GM12865 (cell line): ENCODE measurements around the gene CUX1.
"Not testable (repeated sequence)": the region's sequence is repeated elsewhere in the genome, so short reads cannot be mapped to it uniquely, and the experiment has no call there.

Experiments used
- DNase-seq: peaks from one replicate; pipeline ENCODE4 v3.0.0; 2010; ENCODE audit warnings: low read depth
- H3K4me3 ChIP-seq: 2 replicates; pipeline ENCODE4 v1.5.1; 2011; ENCODE audit warnings: mild to moderate bottlenecking, low read depth, low read length, control low read depth
- TF ChIP-seq, protein P1 (sequence below): IDR thresholded peaks from 2 replicates; pipeline ENCODE4 v1.5.1; 2011; ENCODE audit warnings: low read length, control low read depth, low read depth, inconsistent platforms; ENCODE audit not compliant: insufficient read depth; ENCODE audit errors: missing control alignments

Gene CUX1

DNA sequence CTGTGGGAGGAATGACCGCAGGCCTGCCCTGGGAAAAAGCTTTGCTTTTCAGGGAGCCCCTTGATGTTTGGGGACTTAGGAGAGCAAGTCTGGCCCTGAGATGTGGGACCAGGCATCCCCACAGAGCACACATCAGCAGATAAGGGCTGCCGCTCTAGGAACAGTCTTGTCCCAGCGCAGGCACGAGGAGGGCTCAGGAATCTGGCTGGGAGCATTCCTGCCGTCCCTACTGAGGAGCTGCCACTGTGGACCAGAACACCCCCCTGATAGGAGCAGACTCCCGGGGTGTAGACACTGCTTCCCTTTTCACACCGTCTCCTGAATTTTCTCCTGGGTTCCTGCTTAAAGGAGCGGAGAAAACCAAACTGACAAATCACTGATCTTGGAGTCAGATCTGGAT is 232.3 kb downstream of the CUX1 start:
- no peak overlapping the region for H3K4me3 ChIP-seq
- TF ChIP-seq, protein P1, sequence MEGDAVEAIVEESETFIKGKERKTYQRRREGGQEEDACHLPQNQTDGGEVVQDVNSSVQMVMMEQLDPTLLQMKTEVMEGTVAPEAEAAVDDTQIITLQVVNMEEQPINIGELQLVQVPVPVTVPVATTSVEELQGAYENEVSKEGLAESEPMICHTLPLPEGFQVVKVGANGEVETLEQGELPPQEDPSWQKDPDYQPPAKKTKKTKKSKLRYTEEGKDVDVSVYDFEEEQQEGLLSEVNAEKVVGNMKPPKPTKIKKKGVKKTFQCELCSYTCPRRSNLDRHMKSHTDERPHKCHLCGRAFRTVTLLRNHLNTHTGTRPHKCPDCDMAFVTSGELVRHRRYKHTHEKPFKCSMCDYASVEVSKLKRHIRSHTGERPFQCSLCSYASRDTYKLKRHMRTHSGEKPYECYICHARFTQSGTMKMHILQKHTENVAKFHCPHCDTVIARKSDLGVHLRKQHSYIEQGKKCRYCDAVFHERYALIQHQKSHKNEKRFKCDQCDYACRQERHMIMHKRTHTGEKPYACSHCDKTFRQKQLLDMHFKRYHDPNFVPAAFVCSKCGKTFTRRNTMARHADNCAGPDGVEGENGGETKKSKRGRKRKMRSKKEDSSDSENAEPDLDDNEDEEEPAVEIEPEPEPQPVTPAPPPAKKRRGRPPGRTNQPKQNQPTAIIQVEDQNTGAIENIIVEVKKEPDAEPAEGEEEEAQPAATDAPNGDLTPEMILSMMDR: no peak
- DNase-seq: no peak

DNA sequence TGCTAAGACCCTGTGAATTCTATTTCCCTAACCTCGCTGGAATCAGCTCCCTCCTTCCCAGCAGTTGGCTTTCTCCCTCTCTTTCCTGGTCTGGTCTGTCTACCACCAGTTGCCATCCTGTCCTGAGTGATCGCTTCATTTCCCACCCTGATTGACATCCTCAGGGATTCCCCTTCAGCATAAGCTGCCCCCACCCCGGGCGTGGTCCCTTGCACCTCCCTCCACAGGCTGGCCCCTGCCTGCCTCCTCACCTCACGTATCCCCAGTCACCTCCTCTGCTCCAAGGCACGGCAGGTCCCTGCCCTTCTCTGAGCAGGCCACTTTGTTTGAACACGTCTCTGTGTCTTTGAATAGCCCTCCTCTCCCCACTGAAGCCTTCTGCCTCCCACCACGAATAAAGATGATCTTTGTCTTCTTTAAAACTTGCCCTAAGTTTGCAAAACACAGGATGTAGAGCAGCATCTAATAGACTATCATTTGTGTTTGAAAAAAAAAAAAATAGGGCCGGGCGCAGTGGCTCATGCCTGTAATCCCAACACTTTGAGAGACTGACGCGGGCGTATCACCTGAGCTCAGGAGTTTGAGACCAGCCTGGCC is 233.5 kb downstream of the CUX1 start:
- TF ChIP-seq, protein P1: no peak
- DNase-seq: no peak
- H3K4me3 ChIP-seq: no peak overlapping the region

DNA sequence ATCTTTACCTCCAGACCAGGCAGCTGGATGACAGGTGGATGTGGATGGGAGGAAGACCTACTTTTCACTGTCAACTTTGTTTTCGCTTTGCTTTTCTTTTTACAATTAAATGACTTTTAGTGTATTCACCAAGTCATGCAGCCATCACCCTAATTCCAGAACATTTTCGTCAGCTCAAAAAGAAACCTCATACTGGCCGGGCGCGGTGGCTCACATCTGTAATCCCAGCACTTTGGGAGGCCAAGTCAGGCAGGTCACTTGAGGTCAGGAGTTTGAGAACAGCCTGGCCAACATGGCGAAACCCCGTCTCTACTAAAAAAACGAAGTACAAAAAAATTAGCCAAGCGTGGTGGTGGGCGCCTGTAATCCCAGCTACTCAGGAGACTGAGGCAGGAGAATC is 234.3 kb downstream of the CUX1 start:
- DNase-seq, H3K4me3 ChIP-seq: not testable (repeated sequence)

DNA sequence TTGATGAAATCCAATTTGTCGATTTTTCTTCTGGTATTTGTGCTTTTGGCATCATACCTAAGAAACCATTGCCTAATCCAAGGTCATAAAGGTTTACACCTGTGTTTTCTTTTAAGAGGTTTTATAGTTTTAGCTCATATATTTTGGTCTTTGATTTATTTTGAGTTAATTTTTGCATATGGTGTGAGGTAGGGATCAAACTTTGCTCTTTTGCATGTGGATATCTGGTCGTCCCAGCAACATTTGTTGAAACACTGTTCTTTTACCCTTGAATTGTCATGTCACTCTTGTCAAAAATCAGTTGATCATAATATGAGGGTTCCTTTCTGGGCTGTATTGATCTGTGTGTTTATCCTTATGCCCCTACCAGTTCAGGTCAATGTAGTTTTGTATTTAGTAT is 236.7 kb downstream of the CUX1 start:
- H3K4me3 ChIP-seq: no peak overlapping the region
- TF ChIP-seq, protein P1: no peak

DNA sequence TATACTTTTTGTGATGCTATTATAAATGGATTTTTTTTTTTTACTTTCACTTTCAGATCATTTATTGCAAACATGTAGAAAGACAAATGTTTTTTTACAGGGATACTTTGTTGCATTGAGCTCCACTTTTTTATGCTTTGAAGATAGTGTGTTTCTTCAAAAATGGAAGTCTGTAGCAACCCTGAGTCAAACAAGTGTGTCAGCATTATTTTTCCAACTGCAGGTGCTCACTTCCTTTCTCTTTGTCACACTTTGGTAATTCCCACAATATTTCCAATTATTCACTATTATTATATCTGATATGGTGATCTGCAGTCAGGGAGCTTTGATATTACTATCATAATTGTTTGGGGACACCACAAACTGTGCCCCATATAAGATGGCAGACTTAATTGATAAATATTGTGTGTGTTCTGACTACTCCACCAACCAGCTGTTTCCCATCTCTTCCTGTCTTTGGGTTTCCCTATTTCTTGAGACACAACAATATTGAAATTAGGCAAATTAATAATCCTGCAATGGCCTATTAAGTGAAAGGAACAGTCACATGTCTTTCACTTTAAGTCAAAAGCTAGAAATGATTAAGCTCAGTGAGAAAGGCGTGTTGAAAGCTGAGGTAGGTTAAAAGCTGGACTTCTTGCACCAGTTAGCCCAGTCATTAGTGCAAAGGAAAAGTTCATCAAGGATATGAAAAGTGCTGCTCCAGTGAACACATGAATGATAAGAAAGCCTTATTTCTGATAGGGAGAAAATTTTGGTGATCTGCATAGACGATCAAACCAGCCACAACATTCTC is 238.0 kb downstream of the CUX1 start:
- TF ChIP-seq, protein P1: no peak
- no peak overlapping the region for H3K4me3 ChIP-seq
- peak; percentile 55 for DNase-seq

More for the DNA sequence above, 236.7 kb downstream of the CUX1 start:
- no peak for DNase-seq

DNA sequence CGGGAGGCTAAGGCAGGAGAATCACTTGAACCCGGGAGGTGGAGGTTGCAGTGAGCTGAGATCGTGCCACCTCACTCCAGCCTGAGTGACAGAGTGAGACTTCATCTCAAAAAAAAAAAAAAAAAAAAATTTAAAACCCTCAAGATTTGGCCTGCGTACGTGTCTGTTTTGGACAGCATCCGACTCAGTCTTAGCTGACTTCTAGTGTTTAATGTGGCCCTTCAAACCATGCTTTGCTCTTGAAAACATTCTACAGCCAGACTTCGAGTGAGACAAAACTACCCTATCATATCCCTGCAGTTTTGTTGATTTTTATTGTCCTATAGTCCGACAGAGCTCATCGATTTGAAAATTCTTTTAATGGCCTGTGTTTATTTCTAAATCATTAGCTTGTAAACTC is 242.1 kb downstream of the CUX1 start:
- no peak overlapping the region for H3K4me3 ChIP-seq
- DNase-seq: no peak
- TF ChIP-seq, protein P1: no peak

DNA sequence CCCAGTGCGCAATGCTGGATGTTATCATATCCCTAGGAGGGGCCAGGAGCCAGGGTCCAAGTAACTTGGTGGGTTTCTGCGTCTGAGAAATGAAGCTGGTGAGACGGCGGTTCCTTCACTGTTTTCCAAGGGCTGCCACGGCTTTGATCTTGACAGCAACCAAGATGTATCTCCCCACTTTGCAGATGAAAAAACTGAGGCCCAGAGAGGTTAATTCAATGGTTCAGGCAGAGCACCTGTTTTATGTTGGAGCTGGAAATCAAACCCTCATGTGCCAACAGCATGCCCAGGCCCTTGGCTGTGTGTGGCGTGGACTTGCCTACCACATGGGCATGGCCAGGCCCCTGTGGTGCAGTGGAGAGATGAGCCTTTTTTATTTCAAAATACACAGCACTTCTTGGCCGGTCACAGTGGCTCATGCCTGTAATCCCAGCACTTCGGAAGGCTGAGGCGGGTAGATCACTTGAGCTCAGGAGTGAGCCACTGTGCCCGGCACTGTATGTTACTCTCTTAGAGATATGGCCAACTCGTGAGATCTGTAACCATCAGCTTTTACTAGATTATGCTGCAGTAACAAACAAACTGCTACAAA is 244.0 kb downstream of the CUX1 start:
- TF ChIP-seq, protein P1: no peak
- no peak overlapping the region for H3K4me3 ChIP-seq
- no peak for DNase-seq
